IMR-90 (cell line): ENCODE measurements around the gene FUS. TPM values are rescaled to one million over a fixed set of nuclear protein-coding genes. Genes with fewer than 3 reads are reported as not detected.

ENCODE experiments used
- ATAC-seq: fragments of 200-7000 bp; cut with Tn5 transposase; 2 replicates; pipeline ENCODE4 v1.9.1; 2020; ENCODE audit warnings: low read depth, mild to moderate bottlenecking, moderate library complexity
- BruUV-seq: library from RNA; stranded (reverse); fragments of 400-500 nt; replicated peaks from 2 replicates; lab custom pipeline; 2021; lab: Mats Ljungman, UMichigan
- CTCF ChIA-PET: fragments of 300-600 bp; formaldehyde crosslinking; extraction: SDS; loops from one replicate; lab custom pipeline; 2021; ENCODE audit warnings: antibody characterized with exemption; lab: Yijun Ruan, JAX
- POLR2A ChIA-PET: fragments of 300-600 bp; sonication (Branson Sonifier 250); formaldehyde crosslinking; loops from one replicate; lab custom pipeline; 2022; ENCODE audit warnings: antibody characterized with exemption; ENCODE audit not compliant: unreplicated experiment; lab: Charles Lee
- DNase-seq: peaks from one replicate; pipeline ENCODE4 v3.0.0; 2013
- H2AFZ ChIP-seq: replicated peaks from 2 replicates; pipeline ENCODE3; 2013; ENCODE audit warnings: low read length, mild to moderate bottlenecking; ENCODE audit not compliant: poor library complexity
- H2AK5ac ChIP-seq: 2 replicates; pipeline ENCODE4 v1.6.1; 2013; ENCODE audit warnings: low read depth, low read length, inconsistent platforms
- H2AK9ac ChIP-seq: replicated peaks from 2 replicates; pipeline ENCODE3; 2013; ENCODE audit warnings: mild to moderate bottlenecking, low read depth, low read length, moderate library complexity; ENCODE audit not compliant: poor library complexity
- H2BK120ac ChIP-seq: 2 replicates; pipeline ENCODE4 v1.6.1; 2013; ENCODE audit warnings: low read depth, low read length, inconsistent platforms
- H2BK15ac ChIP-seq: 3 replicates; pipeline ENCODE4 v1.6.1; 2013; ENCODE audit warnings: low read depth, low read length, inconsistent platforms
- H2BK20ac ChIP-seq: 2 replicates; pipeline ENCODE4 v1.6.1; 2013; ENCODE audit warnings: low read depth, mild to moderate bottlenecking, inconsistent platforms, low read length, moderate library complexity
- H2BK5ac ChIP-seq: 2 replicates; pipeline ENCODE4 v1.6.1; 2013; ENCODE audit warnings: mild to moderate bottlenecking, low read depth, low read length, inconsistent platforms; ENCODE audit not compliant: poor library complexity, severe bottlenecking
- H3K14ac ChIP-seq: replicated peaks from 2 replicates; pipeline ENCODE4 v1.6.1; 2013; ENCODE audit warnings: low read depth, low read length, inconsistent platforms
- H3K18ac ChIP-seq: 2 replicates; pipeline ENCODE4 v1.6.1; 2013; ENCODE audit warnings: low read depth, low read length, control low read depth
- H3K23ac ChIP-seq: 2 replicates; pipeline ENCODE4 v1.6.1; 2013; ENCODE audit warnings: low read depth, low read length, inconsistent platforms
- H3K27ac ChIP-seq: 2 replicates; pipeline ENCODE4 v1.5.1; 2013; ENCODE audit warnings: mild to moderate bottlenecking, control low read depth, low read length; ENCODE audit not compliant: insufficient read depth
- H3K27me3 ChIP-seq: 2 replicates; pipeline ENCODE4 v1.6.1; 2013; ENCODE audit warnings: low read length; ENCODE audit not compliant: control insufficient read depth, insufficient read depth
- H3K36me3 ChIP-seq: 2 replicates; pipeline ENCODE4 v1.6.1; 2013; ENCODE audit warnings: low read length, mixed read lengths; ENCODE audit not compliant: control insufficient read depth, insufficient read depth
- H3K4ac ChIP-seq: 2 replicates; pipeline ENCODE4 v1.6.1; 2013; ENCODE audit warnings: low read depth, low read length, inconsistent platforms
- H3K4me1 ChIP-seq: 2 replicates; pipeline ENCODE4 v1.6.1; 2013; ENCODE audit warnings: low read length, mixed read lengths; ENCODE audit not compliant: control insufficient read depth, insufficient read depth
- H3K4me2 ChIP-seq: 2 replicates; pipeline ENCODE4 v1.6.1; 2013; ENCODE audit warnings: low read depth, mild to moderate bottlenecking, control low read depth, low read length, moderate library complexity
- H3K4me3 ChIP-seq: 2 replicates; pipeline ENCODE4 v1.5.1; 2013; ENCODE audit warnings: low read depth, mild to moderate bottlenecking, control low read depth, low read length, moderate library complexity; ENCODE audit not compliant: insufficient read depth
- H3K56ac ChIP-seq: 2 replicates; pipeline ENCODE4 v1.6.1; 2013; ENCODE audit warnings: low read length, inconsistent platforms; ENCODE audit not compliant: insufficient read depth; ENCODE audit errors: extremely low read depth
- H3K79me1 ChIP-seq, 2 experiments: 2 replicates each; pipeline ENCODE4 v1.6.1; 2013; ENCODE audit warnings: low read length in 2 of 2, inconsistent platforms in 1 of 2, low read depth in 1 of 2
- H3K9ac ChIP-seq: 2 replicates; pipeline ENCODE4 v1.6.1; 2013; ENCODE audit warnings: low read depth, low read length, control low read depth
- H3K9me1 ChIP-seq: 2 replicates; pipeline ENCODE4 v1.6.1; 2013; ENCODE audit warnings: low read length, inconsistent platforms; ENCODE audit not compliant: insufficient read depth
- H3K9me3 ChIP-seq: 2 replicates; pipeline ENCODE4 v1.6.1; 2013; ENCODE audit warnings: low read length; ENCODE audit not compliant: control insufficient read depth, insufficient read depth
- H4K20me1 ChIP-seq: 2 replicates; pipeline ENCODE4 v1.6.1; 2013; ENCODE audit warnings: low read length, inconsistent platforms; ENCODE audit not compliant: insufficient read depth
- H4K5ac ChIP-seq: 2 replicates; pipeline ENCODE4 v1.6.1; 2013; ENCODE audit warnings: mild to moderate bottlenecking, low read depth, low read length, control low read depth
- H4K8ac ChIP-seq, 2 experiments: 2 replicates each; pipeline ENCODE4 v1.6.1; 2013; ENCODE audit warnings: low read depth in 2 of 2, low read length in 2 of 2, control low read depth in 1 of 2, inconsistent platforms in 1 of 2
- H4K91ac ChIP-seq: 2 replicates; pipeline ENCODE4 v1.6.1; 2013; ENCODE audit warnings: low read depth, low read length, inconsistent platforms; ENCODE audit not compliant: insufficient read depth
- BHLHE40 ChIP-seq: fragments of 150-350 bp; IDR thresholded peaks from 2 replicates; pipeline ENCODE4 v1.6.1; 2016; ENCODE audit warnings: mild to moderate bottlenecking, low read depth, low read length
- CEBPB ChIP-seq: IDR thresholded peaks from 2 replicates; pipeline ENCODE4 v1.6.1; 2012; ENCODE audit warnings: low read depth, low read length, improper control_type of control experiment
- CHD1 ChIP-seq: IDR thresholded peaks from 2 replicates; pipeline ENCODE4 v1.6.1; 2012; ENCODE audit warnings: low read depth, low read length, improper control_type of control experiment
- CTCF ChIP-seq: conservative IDR thresholded peaks from 2 replicates; pipeline ENCODE4 v1.5.1; 2012; ENCODE audit warnings: mild to moderate bottlenecking, low read depth, low read length, improper control_type of control experiment
- ELK1 ChIP-seq: fragments of 150-350 bp; IDR thresholded peaks from 2 replicates; pipeline ENCODE4 v1.6.1; 2016; ENCODE audit warnings: low read depth, mild to moderate bottlenecking, low read length, moderate library complexity, borderline replicate concordance
- FOS ChIP-seq: fragments of 150-350 bp; IDR thresholded peaks from 2 replicates; pipeline ENCODE4 v1.6.1; 2016; ENCODE audit warnings: low read depth, low read length
- MAFK ChIP-seq: IDR thresholded peaks from 2 replicates; pipeline ENCODE4 v1.6.1; 2012; ENCODE audit warnings: low read depth, low read length, improper control_type of control experiment
- MAZ ChIP-seq: IDR thresholded peaks from 2 replicates; pipeline ENCODE4 v1.6.1; 2012; ENCODE audit warnings: low read depth, mild to moderate bottlenecking, low read length, improper control_type of control experiment, moderate library complexity, borderline replicate concordance
- MXI1 ChIP-seq: IDR thresholded peaks from 2 replicates; pipeline ENCODE4 v1.6.1; 2012; ENCODE audit warnings: low read depth, mild to moderate bottlenecking, low read length, moderate library complexity, borderline replicate concordance
- NFE2L2 ChIP-seq: fragments of 150-350 bp; IDR thresholded peaks from 2 replicates; pipeline ENCODE4 v1.6.1; 2016; ENCODE audit warnings: low read depth, mild to moderate bottlenecking, low read length
- POLR2A ChIP-seq: IDR thresholded peaks from 2 replicates; pipeline ENCODE4 v1.6.1; 2012; ENCODE audit warnings: mild to moderate bottlenecking, low read depth, low read length
- RAD21 ChIP-seq: IDR thresholded peaks from 2 replicates; pipeline ENCODE4 v1.6.1; 2012; ENCODE audit warnings: low read length, improper control_type of control experiment
- RCOR1 ChIP-seq: IDR thresholded peaks from 2 replicates; pipeline ENCODE4 v1.6.1; 2012; ENCODE audit warnings: mild to moderate bottlenecking, low read length, improper control_type of control experiment; ENCODE audit not compliant: insufficient replicate concordance
- USF2 ChIP-seq: fragments of 150-350 bp; IDR thresholded peaks from 2 replicates; pipeline ENCODE4 v1.6.1; 2017; ENCODE audit warnings: mild to moderate bottlenecking, antibody characterized with exemption, low read length, low read depth
- WGBS, 2 experiments: methylation state at CpG; one replicate each; pipeline versions ENCODE4 v1.1.5 to v1.1.7; 2013; ENCODE audit warnings: missing lambda C conversion rate in 2 of 2; ENCODE audit not compliant: insufficient read length in 1 of 2; ENCODE audit errors: extremely low coverage in 2 of 2; 5-methylcytosine and 5-hydroxymethylcytosine counted together
- dilution Hi-C: fragments of 300-500 bp; cut with HindIII; formaldehyde crosslinking; loops from one replicate; pipeline ENCODE4 v1.14.3; 2018; ENCODE audit warnings: low sequenced_read_pairs; ENCODE audit not compliant: unreplicated experiment
- in situ Hi-C: fragments of 300-500 bp; cut with MboI; formaldehyde crosslinking; loops from 3 replicates; pipeline ENCODE4 v1.14.3; 2019; ENCODE audit warnings: low sequenced_read_pairs, inconsistent platforms, mixed read lengths
- intact Hi-C: fragments of 100-400 bp; cut with micrococcal nuclease; formaldehyde crosslinking; loops from 2 replicates; pipeline ENCODE4 v1.10.0; 2022
- polyA plus RNA-seq, 3 experiments: library from polyadenylated mRNA; depleted of rRNA; stranded (reverse); fragments of >200 nt; gene quantifications; 2 replicates each; pipeline ENCODE4 v1.2.3, GENCODE V29; 2012; ENCODE audit warnings: low replicate concordance in 1 of 3
- total RNA-seq: library from RNA; depleted of rRNA; stranded (reverse); fragments of >200 nt; gene quantifications from 2 replicates; pipeline ENCODE4 v1.2.3, GENCODE V29; 2012

Gene FUS
- total and polyA plus RNA-seq, 2 of the 4 experiments (the other 2 are of a cell fraction), result 42.8 to 340 TPM

GRCh38 chr16:31133046-31133501 is 46.9 kb upstream of the FUS start:
- Histone ChIP-seq H3K36me3 (peaks cover 25% of the 10 kb centered on the region), H4K20me1 (no peaks in the 10 kb centered on the region), H3K27ac (no peak overlapping the region), H3K4me3 (no peak overlapping the region), H4K91ac (no peak overlapping the region), H3K9me1 (peaks cover 4% of the 10 kb centered on the region), H2AK5ac (no peak overlapping the region), H3K9ac (no peak overlapping the region), H2AK9ac (no peak overlapping the region), H3K27me3 (no peaks in the 10 kb centered on the region; the same call in 1 of the 2 replicates), H3K79me1 (no peaks in the 10 kb centered on the region), H2BK5ac (no peak overlapping the region), H3K4me1 (0 out of 2 replicates have a peak, but pooled peaks cover 3% of the 10 kb centered on the region), H2AFZ (no peak overlapping the region), H3K9me3 (no peaks in the 10 kb centered on the region), H3K56ac (no peak overlapping the region), H3K4me2 (no peak overlapping the region), H3K18ac (no peak overlapping the region), H2BK20ac (no peak overlapping the region), H2BK120ac (no peak overlapping the region), H3K4ac (no peak overlapping the region), H3K14ac (no peak overlapping the region), H4K5ac (no peak overlapping the region), H3K23ac (no peak overlapping the region), H4K8ac (no peak overlapping the region), H2BK15ac (no peak overlapping the region)
- dilution Hi-C loops, result no loop called here
- WGBS, 2 experiments, result no CpG with 5 or more reads among the region's 6 CpGs
- POLR2A ChIA-PET, result no interaction called here
- intact Hi-C loops, result no loop called here
- BruUV-seq, result no TSS peak
- CTCF ChIA-PET, result no interaction called here
- no peak for DNase-seq
- ATAC-seq, result no peak
- TF ChIP-seq RAD21 (no peak), MAFK (no peak), CHD1 (no peak), NFE2L2 (no peak), CEBPB (no peak), POLR2A (no peak), MAZ (no peak), CTCF (no peak), FOS (no peak), MXI1 (no peak), USF2 (no peak), BHLHE40 (no peak), RCOR1 (no peak), ELK1 (no peak)
- in situ Hi-C loops, result no loop called here
